Measurements from ENCODE around the gene EPM2A.
"Not testable (repeated sequence)": the region's sequence is repeated elsewhere in the genome, so short reads cannot be mapped to it uniquely, and the experiment has no call there.

The EPM2A gene

GRCh38 chr6:145749632-145750031 lies 14.3 kb upstream of the EPM2A start:
- H3K36me3 ChIP-seq (ENCODE audit: control insufficient read depth, insufficient read depth, low read length), result no peaks in the 10 kb centered on the region
- no peak for DNase-seq (ENCODE audit: low read depth, low spot score)
- no peaks in the 10 kb centered on the region for H3K27me3 ChIP-seq (ENCODE audit: control insufficient read depth, insufficient read depth, low read length)
- H3K9me3 ChIP-seq (ENCODE audit: control insufficient read depth, insufficient read depth, low read length), result no peaks in the 10 kb centered on the region
- no CpG with 5 or more reads among the region's 1 CpG for WGBS (ENCODE audit: insufficient coverage, insufficient read length)
- no peak overlapping the region for H3K4me3 ChIP-seq (ENCODE audit: low read length)
- no peaks in the 10 kb centered on the region for H3K4me1 ChIP-seq (ENCODE audit: control insufficient read depth, insufficient read depth, low read length)
- no peak overlapping the region for H3K27ac ChIP-seq (ENCODE audit: low read length)

GRCh38 chr6:145745861-145746260 lies 10.5 kb upstream of the EPM2A start:
- Histone ChIP-seq H3K4me3 (ENCODE audit: low read length) (no peak overlapping the region), H3K36me3 (ENCODE audit: control insufficient read depth, insufficient read depth, low read length) (no peaks in the 10 kb centered on the region), H3K27ac (ENCODE audit: low read length) (no peak overlapping the region), H3K4me1 (ENCODE audit: control insufficient read depth, insufficient read depth, low read length) (no peaks in the 10 kb centered on the region), H3K27me3 (ENCODE audit: control insufficient read depth, insufficient read depth, low read length) (no peaks in the 10 kb centered on the region), H3K9me3 (ENCODE audit: control insufficient read depth, insufficient read depth, low read length) (no peaks in the 10 kb centered on the region)
- DNase-seq (ENCODE audit: low read depth, low spot score), result no peak
- WGBS (ENCODE audit: insufficient coverage, insufficient read length), result no CpG with 5 or more reads among the region's 1 CpG

GRCh38 chr6:145744619-145745018 lies 9.3 kb upstream of the EPM2A start:
- H3K4me1 ChIP-seq (ENCODE audit: control insufficient read depth, insufficient read depth, low read length), result no peaks in the 10 kb centered on the region
- DNase-seq (ENCODE audit: low read depth, low spot score), result no peak
- WGBS (ENCODE audit: insufficient coverage, insufficient read length), result no CpG with 5 or more reads among the region's 2 CpGs
- H3K4me3 ChIP-seq (ENCODE audit: low read length), result no peak overlapping the region
- H3K9me3 ChIP-seq (ENCODE audit: control insufficient read depth, insufficient read depth, low read length), result no peaks in the 10 kb centered on the region
- no peaks in the 10 kb centered on the region for H3K36me3 ChIP-seq (ENCODE audit: control insufficient read depth, insufficient read depth, low read length)
- no peak overlapping the region for H3K27ac ChIP-seq (ENCODE audit: low read length)
- H3K27me3 ChIP-seq (ENCODE audit: control insufficient read depth, insufficient read depth, low read length), result no peaks in the 10 kb centered on the region

DNA sequence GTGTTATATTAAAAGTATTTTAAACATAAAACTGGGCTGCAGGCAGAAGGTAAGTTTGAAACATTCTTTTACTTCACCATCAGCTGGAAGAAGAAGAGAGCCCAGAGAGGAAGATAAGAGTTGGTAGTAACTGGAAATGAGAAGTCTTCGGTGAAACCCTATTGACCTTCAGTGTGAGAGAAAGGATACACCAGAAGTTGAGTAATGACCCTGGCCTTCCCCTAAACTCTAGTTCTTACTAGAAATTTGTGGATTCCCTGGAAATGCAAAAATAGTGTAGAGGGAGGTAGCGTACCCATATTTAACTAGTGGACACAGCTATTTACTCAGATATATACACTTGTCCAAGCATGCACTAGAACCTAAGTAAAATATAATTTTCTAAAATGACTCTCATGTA lies 8.0 kb upstream of the EPM2A start:
- Histone ChIP-seq H3K27me3 (ENCODE audit: control insufficient read depth, insufficient read depth, low read length) (no peaks in the 10 kb centered on the region), H3K4me3 (ENCODE audit: low read length) (no peak overlapping the region)
- WGBS (ENCODE audit: insufficient coverage, insufficient read length), result no CpG with 5 or more reads among the region's 2 CpGs

DNA sequence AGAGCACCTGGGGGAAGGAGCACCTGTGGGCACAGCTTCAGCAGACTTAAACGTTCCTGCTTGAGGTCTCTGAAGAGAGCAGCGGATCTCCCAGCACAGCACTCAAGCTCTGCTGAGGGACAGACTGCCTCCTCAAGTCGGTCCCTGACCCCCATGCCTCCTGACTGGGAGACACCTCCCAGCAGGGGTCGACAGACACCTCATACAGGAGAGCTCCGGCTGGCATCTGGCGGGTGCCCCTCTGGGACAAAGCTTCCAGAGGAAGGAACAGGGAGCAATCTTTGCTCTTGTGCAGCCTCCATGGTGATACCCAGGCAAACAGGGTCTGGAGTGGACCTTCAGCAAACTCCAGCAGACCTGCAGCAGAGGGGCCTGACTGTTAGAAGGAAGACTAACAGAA lies 7.2 kb upstream of the EPM2A start:
- not testable (repeated sequence) for DNase-seq (ENCODE audit: low read depth, low spot score); H3K36me3 ChIP-seq (ENCODE audit: control insufficient read depth, insufficient read depth, low read length)
- no CpG with 5 or more reads among the region's 6 CpGs for WGBS (ENCODE audit: insufficient coverage, insufficient read length)

More for the DNA sequence above, 8.0 kb upstream of the EPM2A start:
- Histone ChIP-seq H3K36me3 (ENCODE audit: control insufficient read depth, insufficient read depth, low read length) (no peaks in the 10 kb centered on the region), H3K4me1 (ENCODE audit: control insufficient read depth, insufficient read depth, low read length) (no peaks in the 10 kb centered on the region), H3K27ac (ENCODE audit: low read length) (no peak overlapping the region), H3K9me3 (ENCODE audit: control insufficient read depth, insufficient read depth, low read length) (no peaks in the 10 kb centered on the region)
- DNase-seq (ENCODE audit: low read depth, low spot score), result no peak

GRCh38 chr6:145739685-145740084 lies 4.4 kb upstream of the EPM2A start:
- WGBS (ENCODE audit: insufficient coverage, insufficient read length), result no CpG with 5 or more reads among the region's 5 CpGs

More for the DNA sequence above, 7.2 kb upstream of the EPM2A start:
- H3K4me3 ChIP-seq (ENCODE audit: low read length); H3K9me3 ChIP-seq (ENCODE audit: control insufficient read depth, insufficient read depth, low read length); H3K27me3 ChIP-seq (ENCODE audit: control insufficient read depth, insufficient read depth, low read length); H3K27ac ChIP-seq (ENCODE audit: low read length); H3K4me1 ChIP-seq (ENCODE audit: control insufficient read depth, insufficient read depth, low read length): not testable (repeated sequence)

DNA sequence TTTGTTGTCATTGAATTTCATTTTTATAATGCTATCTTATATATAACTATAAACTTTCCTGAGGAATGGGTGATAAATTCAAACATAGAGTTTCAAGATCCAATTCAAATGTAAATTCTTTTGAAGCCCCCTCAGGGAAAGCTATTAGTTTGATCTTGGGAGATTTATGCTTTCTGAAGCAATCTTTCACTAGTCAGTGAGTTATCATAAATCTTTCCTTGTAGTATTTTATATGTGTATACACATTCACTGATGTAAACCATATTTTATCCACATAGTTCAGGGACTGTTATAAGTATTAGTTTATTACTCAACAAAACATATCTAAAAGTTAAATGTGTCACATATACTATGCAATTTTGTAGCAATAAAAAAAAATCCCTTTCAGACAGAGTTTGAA lies 2.9 kb upstream of the EPM2A start:
- Histone ChIP-seq H3K27me3 (ENCODE audit: control insufficient read depth, insufficient read depth, low read length) (no peaks in the 10 kb centered on the region), H3K4me1 (ENCODE audit: control insufficient read depth, insufficient read depth, low read length) (no peaks in the 10 kb centered on the region), H3K36me3 (ENCODE audit: control insufficient read depth, insufficient read depth, low read length) (no peaks in the 10 kb centered on the region), H3K9me3 (ENCODE audit: control insufficient read depth, insufficient read depth, low read length) (no peaks in the 10 kb centered on the region), H3K4me3 (ENCODE audit: low read length) (no peak overlapping the region), H3K27ac (ENCODE audit: low read length) (no peak overlapping the region)
- no peak for DNase-seq (ENCODE audit: low read depth, low spot score)

More at GRCh38 chr6:145739685-145740084, 4.4 kb upstream of the EPM2A start:
- H3K4me3 ChIP-seq (ENCODE audit: low read length); H3K36me3 ChIP-seq (ENCODE audit: control insufficient read depth, insufficient read depth, low read length); DNase-seq (ENCODE audit: low read depth, low spot score); H3K9me3 ChIP-seq (ENCODE audit: control insufficient read depth, insufficient read depth, low read length); H3K4me1 ChIP-seq (ENCODE audit: control insufficient read depth, insufficient read depth, low read length); H3K27ac ChIP-seq (ENCODE audit: low read length); H3K27me3 ChIP-seq (ENCODE audit: control insufficient read depth, insufficient read depth, low read length): not testable (repeated sequence)

- Histone ChIP-seq H3K27me3 (ENCODE audit: control insufficient read depth, insufficient read depth, low read length) (no peaks in the 10 kb centered on the region), H3K27ac (ENCODE audit: low read length) (no peak overlapping the region), H3K36me3 (ENCODE audit: control insufficient read depth, insufficient read depth, low read length) (no peaks in the 10 kb centered on the region), H3K4me1 (ENCODE audit: control insufficient read depth, insufficient read depth, low read length) (no peaks in the 10 kb centered on the region), H3K4me3 (ENCODE audit: low read length) (no peak overlapping the region), H3K9me3 (ENCODE audit: control insufficient read depth, insufficient read depth, low read length) (no peaks in the 10 kb centered on the region)
- DNase-seq (ENCODE audit: low read depth, low spot score), result no peak
- WGBS (ENCODE audit: insufficient coverage, insufficient read length), result no CpG with 5 or more reads among the region's 7 CpGs
Measured at GRCh38 chr6:145736661-145737144, 1.4 kb upstream of the EPM2A start.

- Histone ChIP-seq H3K36me3 (ENCODE audit: control insufficient read depth, insufficient read depth, low read length) (no peaks in the 10 kb centered on the region), H3K4me1 (ENCODE audit: control insufficient read depth, insufficient read depth, low read length) (no peaks in the 10 kb centered on the region), H3K9me3 (ENCODE audit: control insufficient read depth, insufficient read depth, low read length) (no peaks in the 10 kb centered on the region; the same call in 1 of the 2 replicates), H3K27me3 (ENCODE audit: control insufficient read depth, insufficient read depth, low read length) (no peaks in the 10 kb centered on the region), H3K4me3 (ENCODE audit: low read length) (peak overlapping the region; percentile 62; the same call in 1 of the 2 replicates), H3K27ac (ENCODE audit: low read length) (no peak overlapping the region)
- WGBS (ENCODE audit: insufficient coverage, insufficient read length), result no CpG with 5 or more reads among the region's 74 CpGs
- DNase-seq (ENCODE audit: low read depth, low spot score), result peak; percentile 63
Measured at GRCh38 chr6:145734486-145735355, 599 bp downstream of the EPM2A start.

DNA sequence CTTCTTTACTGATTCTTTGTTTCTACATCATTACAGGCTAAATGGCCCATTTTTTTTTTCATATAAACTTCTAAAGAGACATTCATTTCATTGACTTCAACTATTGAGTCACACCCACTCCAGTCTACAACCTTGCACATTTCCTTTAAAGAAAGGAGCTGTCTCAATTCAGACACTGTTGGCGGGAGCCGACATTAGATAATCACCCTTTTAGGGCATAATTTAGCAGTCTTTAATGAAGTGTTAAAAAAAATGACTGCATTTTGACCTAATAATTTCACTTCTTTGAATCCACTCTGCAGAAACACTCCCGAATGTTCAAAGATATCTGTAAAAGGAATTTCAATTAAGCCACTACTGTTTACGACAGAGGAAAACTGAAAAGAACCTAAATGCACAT lies 1.5 kb downstream of the EPM2A start:
- Histone ChIP-seq H3K27ac (ENCODE audit: low read length) (no peak overlapping the region), H3K36me3 (ENCODE audit: control insufficient read depth, insufficient read depth, low read length) (no peaks in the 10 kb centered on the region), H3K9me3 (ENCODE audit: control insufficient read depth, insufficient read depth, low read length) (no peaks in the 10 kb centered on the region; the same call in 1 of the 2 replicates), H3K27me3 (ENCODE audit: control insufficient read depth, insufficient read depth, low read length) (no peaks in the 10 kb centered on the region), H3K4me3 (ENCODE audit: low read length) (no peak overlapping the region), H3K4me1 (ENCODE audit: control insufficient read depth, insufficient read depth, low read length) (no peaks in the 10 kb centered on the region)
- WGBS (ENCODE audit: insufficient coverage, insufficient read length), result no CpG with 5 or more reads among the region's 4 CpGs
- DNase-seq (ENCODE audit: low read depth, low spot score), result no peak

DNA sequence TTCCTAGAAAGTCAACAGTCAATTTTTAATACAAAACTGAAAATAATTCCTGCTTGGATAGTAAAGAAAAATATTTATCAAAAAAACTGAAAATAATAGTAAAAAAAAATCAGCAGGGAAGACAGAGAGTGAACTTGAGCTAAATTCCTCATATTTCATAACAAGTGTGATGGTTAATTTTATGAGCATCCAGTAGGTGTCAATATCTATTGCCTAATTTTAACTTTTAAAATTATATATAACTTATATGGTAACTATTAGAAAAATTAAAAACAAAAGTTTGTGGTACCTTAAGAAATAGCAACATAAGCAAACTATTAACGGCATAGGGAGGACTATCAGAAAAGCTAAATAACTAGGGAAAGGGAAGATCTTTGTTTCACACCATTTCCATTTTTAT lies 2.1 kb downstream of the EPM2A start:
- Histone ChIP-seq H3K36me3 (ENCODE audit: control insufficient read depth, insufficient read depth, low read length) (no peaks in the 10 kb centered on the region), H3K4me3 (ENCODE audit: low read length) (no peak overlapping the region), H3K9me3 (ENCODE audit: control insufficient read depth, insufficient read depth, low read length) (no peaks in the 10 kb centered on the region; the same call in 1 of the 2 replicates), H3K27ac (ENCODE audit: low read length) (no peak overlapping the region), H3K4me1 (ENCODE audit: control insufficient read depth, insufficient read depth, low read length) (no peaks in the 10 kb centered on the region), H3K27me3 (ENCODE audit: control insufficient read depth, insufficient read depth, low read length) (no peaks in the 10 kb centered on the region)
- DNase-seq (ENCODE audit: low read depth, low spot score), result no peak
- WGBS (ENCODE audit: insufficient coverage, insufficient read length), result no CpG with 5 or more reads among the region's 1 CpG
